Measurements from ENCODE around the gene CCNA2. TPM values are rescaled to one million over a fixed set of nuclear protein-coding genes. Genes with fewer than 3 reads are reported as not detected.

The CCNA2 gene
- total RNA-seq, 2 donors from 2014 or later = 15.6 to 62.8 TPM

GRCh38 chr4:121851354-121851753 lies 27.7 kb upstream of the CCNA2 start:
- TF ChIP-seq, protein P1, sequence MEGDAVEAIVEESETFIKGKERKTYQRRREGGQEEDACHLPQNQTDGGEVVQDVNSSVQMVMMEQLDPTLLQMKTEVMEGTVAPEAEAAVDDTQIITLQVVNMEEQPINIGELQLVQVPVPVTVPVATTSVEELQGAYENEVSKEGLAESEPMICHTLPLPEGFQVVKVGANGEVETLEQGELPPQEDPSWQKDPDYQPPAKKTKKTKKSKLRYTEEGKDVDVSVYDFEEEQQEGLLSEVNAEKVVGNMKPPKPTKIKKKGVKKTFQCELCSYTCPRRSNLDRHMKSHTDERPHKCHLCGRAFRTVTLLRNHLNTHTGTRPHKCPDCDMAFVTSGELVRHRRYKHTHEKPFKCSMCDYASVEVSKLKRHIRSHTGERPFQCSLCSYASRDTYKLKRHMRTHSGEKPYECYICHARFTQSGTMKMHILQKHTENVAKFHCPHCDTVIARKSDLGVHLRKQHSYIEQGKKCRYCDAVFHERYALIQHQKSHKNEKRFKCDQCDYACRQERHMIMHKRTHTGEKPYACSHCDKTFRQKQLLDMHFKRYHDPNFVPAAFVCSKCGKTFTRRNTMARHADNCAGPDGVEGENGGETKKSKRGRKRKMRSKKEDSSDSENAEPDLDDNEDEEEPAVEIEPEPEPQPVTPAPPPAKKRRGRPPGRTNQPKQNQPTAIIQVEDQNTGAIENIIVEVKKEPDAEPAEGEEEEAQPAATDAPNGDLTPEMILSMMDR (IDR thresholded peaks at IDR 0.05) = no peak
- intact Hi-C loops (cut with DNase I) = no loop called here
- no peak overlapping the region for H3K27ac ChIP-seq
- no peaks in the 10 kb centered on the region for H3K4me1 ChIP-seq
- H3K36me3 ChIP-seq = no peaks in the 10 kb centered on the region
- H3K27me3 ChIP-seq = no peaks in the 10 kb centered on the region
- DNase-seq = no peak
- no peak overlapping the region for H3K9ac ChIP-seq (ENCODE audit: low read depth in 2 of 2, low read length in 2 of 2)
- no peaks in the 10 kb centered on the region for H3K9me3 ChIP-seq
- H3K4me3 ChIP-seq = no peak overlapping the region

DNA sequence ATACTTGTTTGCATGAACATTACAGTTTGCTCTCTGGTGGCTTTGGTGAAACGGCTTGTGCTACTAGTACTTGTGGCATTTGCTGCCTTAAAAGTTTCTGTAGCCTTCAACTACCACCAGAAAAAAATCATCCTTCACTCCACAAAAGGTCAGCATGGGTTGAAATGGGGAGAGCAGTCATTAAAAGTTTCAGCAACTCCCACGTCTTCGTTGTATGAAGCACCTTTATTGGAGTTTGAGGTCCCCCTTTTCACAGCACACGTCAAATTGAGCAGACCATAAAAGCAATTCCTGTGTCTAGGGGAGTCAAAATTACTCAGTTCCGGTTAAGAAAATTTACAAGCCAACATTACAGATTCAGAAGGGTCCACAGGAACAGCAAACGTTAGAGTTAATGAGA lies 23.0 kb upstream of the CCNA2 start:
- H3K9me3 ChIP-seq = no peaks in the 10 kb centered on the region
- intact Hi-C loops (cut with DNase I) = no loop called here
- H3K4me1 ChIP-seq = no peaks in the 10 kb centered on the region
- no peak for DNase-seq
- no peaks in the 10 kb centered on the region for H3K27me3 ChIP-seq
- no peaks in the 10 kb centered on the region for H3K36me3 ChIP-seq
- H3K9ac ChIP-seq (ENCODE audit: low read depth in 2 of 2, low read length in 2 of 2) = no peak overlapping the region
- H3K4me3 ChIP-seq = no peak overlapping the region
- H3K27ac ChIP-seq = no peak overlapping the region
- TF ChIP-seq, protein P1 (IDR thresholded peaks at IDR 0.05) = no peak

GRCh38 chr4:121842862-121843261 lies 19.2 kb upstream of the CCNA2 start:
- no peaks in the 10 kb centered on the region for H3K36me3 ChIP-seq

DNA sequence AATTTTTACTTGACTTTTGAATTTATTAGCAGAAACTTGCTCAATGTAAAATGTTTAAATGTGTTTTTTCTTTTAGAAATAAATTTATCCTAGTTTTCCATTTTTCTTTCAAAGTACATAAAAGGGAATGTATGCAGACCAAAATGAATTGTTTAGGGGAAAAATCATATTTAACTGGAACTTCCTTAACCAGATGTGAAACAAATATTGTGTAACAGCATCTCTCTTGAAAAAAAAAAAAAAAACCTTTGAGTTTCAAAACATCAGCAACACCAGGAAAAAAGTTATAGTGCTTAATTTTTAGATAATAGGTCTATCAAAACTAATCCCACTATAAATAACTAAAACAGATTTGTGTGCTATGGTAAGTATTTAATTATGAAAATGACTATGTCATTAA lies 14.5 kb upstream of the CCNA2 start:
- no peak for DNase-seq
- Histone ChIP-seq H3K27ac (no peak overlapping the region), H3K4me1 (no peaks in the 10 kb centered on the region), H3K4me3 (no peak overlapping the region), H3K9ac (ENCODE audit: low read depth in 2 of 2, low read length in 2 of 2) (no peak overlapping the region), H3K27me3 (no peaks in the 10 kb centered on the region), H3K9me3 (no peaks in the 10 kb centered on the region), H3K36me3 (no peaks in the 10 kb centered on the region)
- intact Hi-C loops (cut with DNase I) = no loop called here
- TF ChIP-seq, protein P1 (IDR thresholded peaks at IDR 0.05) = no peak

More at GRCh38 chr4:121842862-121843261, 19.2 kb upstream of the CCNA2 start:
- Histone ChIP-seq H3K27ac (no peak overlapping the region), H3K4me3 (no peak overlapping the region), H3K9me3 (no peaks in the 10 kb centered on the region), H3K4me1 (no peaks in the 10 kb centered on the region), H3K9ac (ENCODE audit: low read depth in 2 of 2, low read length in 2 of 2) (no peak overlapping the region), H3K27me3 (no peaks in the 10 kb centered on the region)
- TF ChIP-seq, protein P1 (IDR thresholded peaks at IDR 0.05) = no peak
- no peak for DNase-seq
- intact Hi-C loops (cut with DNase I) = no loop called here

- H3K9ac ChIP-seq (ENCODE audit: low read depth in 2 of 2, low read length in 2 of 2) = no peak overlapping the region
- H3K9me3 ChIP-seq = no peaks in the 10 kb centered on the region
- intact Hi-C loops (cut with DNase I) = no loop called here
- no peaks in the 10 kb centered on the region for H3K27me3 ChIP-seq
- DNase-seq = no peak
- no peaks in the 10 kb centered on the region for H3K4me1 ChIP-seq
- no peak overlapping the region for H3K27ac ChIP-seq
- peaks cover 4% of the 10 kb centered on the region for H3K36me3 ChIP-seq
- TF ChIP-seq, protein P1 (IDR thresholded peaks at IDR 0.05) = no peak
- no peak overlapping the region for H3K4me3 ChIP-seq
These were observed 5.8 kb upstream of the CCNA2 start for GRCh38 chr4:121829511-121829910.

DNA sequence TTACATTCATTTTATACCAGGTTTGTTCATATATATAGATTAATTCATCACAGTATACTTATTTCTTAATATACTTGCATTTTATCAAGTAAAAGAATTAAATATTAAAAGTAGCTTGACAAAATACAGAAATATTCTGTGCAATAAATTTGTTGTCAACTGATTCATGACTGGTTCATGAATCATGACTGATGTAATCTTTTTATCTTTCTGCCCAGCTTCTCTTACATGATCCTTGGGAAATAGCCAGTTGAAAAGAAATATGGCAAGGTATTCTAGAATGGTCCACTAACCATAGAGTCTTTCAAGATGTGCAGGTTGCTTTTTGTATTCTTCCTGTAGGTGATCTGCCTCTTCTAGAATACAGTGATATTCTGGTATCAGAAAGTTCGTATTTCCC lies 4.2 kb upstream of the CCNA2 start:
- no peak overlapping the region for H3K4me3 ChIP-seq
- H3K27me3 ChIP-seq = no peaks in the 10 kb centered on the region
- no peaks in the 10 kb centered on the region for H3K9me3 ChIP-seq
- H3K36me3 ChIP-seq = peaks cover 4% of the 10 kb centered on the region
- TF ChIP-seq, protein P1 (IDR thresholded peaks at IDR 0.05) = no peak
- intact Hi-C loops (cut with DNase I) = no loop called here
- no peaks in the 10 kb centered on the region for H3K4me1 ChIP-seq
- DNase-seq = no peak
- H3K9ac ChIP-seq (ENCODE audit: low read depth in 2 of 2, low read length in 2 of 2) = no peak overlapping the region
- H3K27ac ChIP-seq = no peak overlapping the region
